Keratinocyte (primary cell): ENCODE measurements around the gene TMEM186. TPM values are rescaled to one million over a fixed set of nuclear protein-coding genes. Genes with fewer than 3 reads are reported as not detected.
"Not testable (repeated sequence)": the region's sequence is repeated elsewhere in the genome, so short reads cannot be mapped to it uniquely, and the experiment has no call there.

Experiments
- DNase-seq: peaks from one replicate; pipeline ENCODE4 v3.0.0-alpha.2; 2011; ENCODE audit warnings: low read depth, missing footprints, low spot score
- FAIRE-seq: peaks from 2 replicates; lab custom pipeline; 2011; peaks lifted over from hg19 to GRCh38; lab: Jason Lieb, UNC
- H2AFZ ChIP-seq: 2 replicates; pipeline ENCODE4 v1.6.0; 2012; ENCODE audit warnings: low read length, control low read depth, inconsistent platforms; ENCODE audit not compliant: control insufficient read depth
- H3K27ac ChIP-seq: 2 replicates; pipeline ENCODE4 v1.5.1; 2011; ENCODE audit warnings: low read length; ENCODE audit not compliant: control insufficient read depth, insufficient read depth
- H3K27me3 ChIP-seq: 3 replicates; pipeline ENCODE4 v1.6.0; 2011; ENCODE audit warnings: low read length; ENCODE audit not compliant: control insufficient read depth, insufficient read depth; ENCODE audit errors: extremely low read depth
- H3K36me3 ChIP-seq, 2 experiments: 2 replicates in 1 of 2; 3 replicates in 1 of 2; pipeline ENCODE4 v1.5.1; 2011; ENCODE audit warnings: low read length in 2 of 2, mild to moderate bottlenecking in 1 of 2; ENCODE audit not compliant: control insufficient read depth in 2 of 2, insufficient read depth in 2 of 2; ENCODE audit errors: extremely low read depth in 1 of 2
- H3K4me1 ChIP-seq: 3 replicates; pipeline ENCODE4 v1.5.1; 2011; ENCODE audit warnings: low read length; ENCODE audit not compliant: control insufficient read depth, insufficient read depth; ENCODE audit errors: extremely low read depth
- H3K4me2 ChIP-seq: 3 replicates; pipeline ENCODE4 v1.6.0; 2011; ENCODE audit warnings: low read depth, low read length; ENCODE audit not compliant: control insufficient read depth, insufficient read depth; ENCODE audit errors: extremely low read depth
- H3K4me3 ChIP-seq, 3 experiments: fragments of 200-600 bp in 1 of 3; sonication (generic) in 1 of 3; 2 replicates in 2 of 3; 3 replicates in 1 of 3; pipeline ENCODE4 v1.5.1; 2011 to 2016; ENCODE audit warnings: low read length in 3 of 3, mild to moderate bottlenecking in 3 of 3, control low read depth in 2 of 3, inconsistent platforms in 1 of 3, low read depth in 1 of 3, mixed read lengths in 1 of 3, mixed run types in 1 of 3, moderate library complexity in 1 of 3; ENCODE audit not compliant: control insufficient read depth in 2 of 3, insufficient read depth in 2 of 3; ENCODE audit errors: extremely low read depth in 1 of 3
- H3K79me2 ChIP-seq: 2 replicates; pipeline ENCODE4 v1.6.0; 2012; ENCODE audit warnings: low read length; ENCODE audit not compliant: control insufficient read depth, insufficient read depth
- H3K9ac ChIP-seq: 3 replicates; pipeline ENCODE4 v1.6.0; 2011; ENCODE audit warnings: low read length; ENCODE audit not compliant: control insufficient read depth, insufficient read depth; ENCODE audit errors: extremely low read depth
- H3K9me1 ChIP-seq: 3 replicates; pipeline ENCODE4 v1.6.0; 2011; ENCODE audit warnings: low read length; ENCODE audit not compliant: control insufficient read depth, insufficient read depth; ENCODE audit errors: extremely low read depth
- H3K9me3 ChIP-seq: 2 replicates; pipeline ENCODE4 v1.5.1; 2012; ENCODE audit warnings: low read depth, low read length; ENCODE audit not compliant: control insufficient read depth
- H4K20me1 ChIP-seq: 3 replicates; pipeline ENCODE4 v1.6.0; 2011; ENCODE audit warnings: low read length; ENCODE audit not compliant: control insufficient read depth, insufficient read depth; ENCODE audit errors: extremely low read depth
- EZH2 ChIP-seq: IDR thresholded peaks from one replicate; pipeline ENCODE4 v1.6.1; 2012; ENCODE audit warnings: inconsistent platforms, mild to moderate bottlenecking, low read length, moderate library complexity
- dilution Hi-C: fragments of 300-500 bp; cut with MboI; formaldehyde crosslinking; loops from one replicate; pipeline ENCODE4 v1.7.0; 2020; ENCODE audit warnings: low sequenced_read_pairs; ENCODE audit not compliant: extremely low pct_ligation_motif_present
- polyA plus RNA-seq, 5 experiments: library from polyadenylated mRNA; depleted of rRNA in 3 of 5; stranded (reverse) in 3 of 5; stranded (forward) in 1 of 5; unstranded in 1 of 5; fragments of >200 nt; gene quantifications; 1 replicate in 1 of 5; 2 replicates in 3 of 5; 3 replicates in 1 of 5; pipeline versions ENCODE4 v1.2.1 to v1.2.3, GENCODE V29; 2011 to 2012; ENCODE audit warnings: missing spikeins in 2 of 5, low read depth in 1 of 5, low replicate concordance in 1 of 5
- TF ChIP-seq, protein P1 (sequence below), 3 experiments: IDR thresholded peaks in 1 of 3; conservative IDR thresholded peaks in 1 of 3; optimal IDR thresholded peaks in 1 of 3; 2 replicates in 2 of 3; 3 replicates in 1 of 3; pipeline versions ENCODE3 to v1.5.1; 2011; ENCODE audit warnings: low read length in 3 of 3, mild to moderate bottlenecking in 3 of 3, moderate library complexity in 2 of 3, control low read depth in 1 of 3, inconsistent platforms in 1 of 3; ENCODE audit not compliant: insufficient read depth in 2 of 3; ENCODE audit errors: extremely low read depth in 1 of 3

The TMEM186 gene
- polyA plus RNA-seq, 1 donor (not counting 4 experiments of a cell fraction or from before 2014, with no cell fraction given) = 8.1 TPM

DNA sequence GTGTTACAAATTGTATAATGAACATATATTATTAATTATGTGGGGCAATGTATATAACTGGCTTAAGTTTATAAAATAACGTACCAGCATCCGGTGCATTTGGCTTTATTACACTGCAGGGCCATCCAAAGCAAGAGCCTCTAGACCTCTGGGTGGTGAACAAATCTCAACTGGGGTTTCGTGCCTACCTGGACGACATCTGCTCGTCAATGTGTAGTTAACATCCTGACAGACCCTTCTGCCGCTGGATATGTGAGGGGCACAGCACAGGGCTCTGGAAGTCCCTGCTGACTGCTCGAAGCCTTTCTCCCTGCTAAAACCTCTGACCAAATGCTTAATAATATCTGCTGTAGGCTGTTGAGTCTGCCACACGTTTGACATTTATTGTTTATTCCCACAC is 2.3 kb downstream of the TMEM186 start:
- TF ChIP-seq, protein P1, sequence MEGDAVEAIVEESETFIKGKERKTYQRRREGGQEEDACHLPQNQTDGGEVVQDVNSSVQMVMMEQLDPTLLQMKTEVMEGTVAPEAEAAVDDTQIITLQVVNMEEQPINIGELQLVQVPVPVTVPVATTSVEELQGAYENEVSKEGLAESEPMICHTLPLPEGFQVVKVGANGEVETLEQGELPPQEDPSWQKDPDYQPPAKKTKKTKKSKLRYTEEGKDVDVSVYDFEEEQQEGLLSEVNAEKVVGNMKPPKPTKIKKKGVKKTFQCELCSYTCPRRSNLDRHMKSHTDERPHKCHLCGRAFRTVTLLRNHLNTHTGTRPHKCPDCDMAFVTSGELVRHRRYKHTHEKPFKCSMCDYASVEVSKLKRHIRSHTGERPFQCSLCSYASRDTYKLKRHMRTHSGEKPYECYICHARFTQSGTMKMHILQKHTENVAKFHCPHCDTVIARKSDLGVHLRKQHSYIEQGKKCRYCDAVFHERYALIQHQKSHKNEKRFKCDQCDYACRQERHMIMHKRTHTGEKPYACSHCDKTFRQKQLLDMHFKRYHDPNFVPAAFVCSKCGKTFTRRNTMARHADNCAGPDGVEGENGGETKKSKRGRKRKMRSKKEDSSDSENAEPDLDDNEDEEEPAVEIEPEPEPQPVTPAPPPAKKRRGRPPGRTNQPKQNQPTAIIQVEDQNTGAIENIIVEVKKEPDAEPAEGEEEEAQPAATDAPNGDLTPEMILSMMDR (optimal IDR thresholded peaks at IDR 0.05 in 1 of 3, IDR thresholded peaks at IDR 0.05 in 1 of 3, conservative IDR thresholded peaks at IDR 0.05 in 1 of 3; ENCODE audit: extremely low read depth in 1 of 3, insufficient read depth in 2 of 3, low read length in 3 of 3) = no peak
- TF ChIP-seq EZH2 = no peak
- Histone ChIP-seq H2AFZ (no peak overlapping the region), H3K9me1 (peaks cover 3% of the 10 kb centered on the region), H3K4me2 (no peak overlapping the region), H3K27me3 (no peaks in the 10 kb centered on the region), H3K36me3 (peaks cover 1 to 8% of the 10 kb centered on the region in 2 experiments), H3K9ac (no peak overlapping the region), H3K9me3 (no peaks in the 10 kb centered on the region), H3K79me2 (peaks cover 47% of the 10 kb centered on the region), H3K4me1 (peaks cover 23% of the 10 kb centered on the region), H3K27ac (no peak overlapping the region), H3K4me3 (no peak overlapping the region), H4K20me1 (peaks cover 3% of the 10 kb centered on the region)
- FAIRE-seq (no peak), DNase-seq (no peak)
- dilution Hi-C loops = no loop called here

DNA sequence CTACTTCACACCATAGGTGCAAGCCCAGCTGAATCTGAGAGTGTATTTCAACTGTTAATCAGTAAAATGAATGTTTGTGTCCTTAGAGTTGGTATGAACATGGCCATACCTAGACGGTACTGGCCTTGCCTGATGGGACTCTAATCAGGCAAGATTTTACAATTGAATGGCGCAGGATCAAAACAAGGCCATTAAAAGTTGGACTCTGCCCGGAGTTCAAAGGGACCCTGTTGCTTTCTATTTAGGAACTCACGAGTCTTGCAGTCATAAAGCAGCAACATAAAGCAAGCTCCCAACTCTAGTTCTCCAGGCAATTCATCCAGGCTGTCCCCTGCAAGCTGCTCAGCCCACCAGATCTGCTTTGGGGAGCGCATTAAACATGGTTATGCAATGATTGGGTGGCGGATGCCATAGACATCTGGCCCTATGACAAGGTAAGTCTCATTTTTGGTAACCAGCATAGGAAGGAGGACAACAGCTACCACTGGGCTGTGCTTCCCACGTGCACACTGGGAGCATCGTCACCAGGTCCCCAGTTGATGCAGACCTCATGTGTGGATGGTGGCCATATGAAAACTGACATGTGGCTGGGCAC is 8.8 kb downstream of the TMEM186 start:
- Histone ChIP-seq H3K27me3 (no peaks in the 10 kb centered on the region), H3K9me1 (no peaks in the 10 kb centered on the region), H3K4me3 (no peak overlapping the region), H3K27ac (no peak overlapping the region), H3K36me3 (no peaks in the 10 kb centered on the region), H3K4me1 (no peaks in the 10 kb centered on the region), H3K9me3 (no peaks in the 10 kb centered on the region), H3K4me2 (no peak overlapping the region), H3K79me2 (no peaks in the 10 kb centered on the region), H3K9ac (no peak overlapping the region), H2AFZ (no peak overlapping the region), H4K20me1 (no peaks in the 10 kb centered on the region)
- no peak for FAIRE-seq
- TF ChIP-seq, protein P1 (optimal IDR thresholded peaks at IDR 0.05 in 1 of 3, IDR thresholded peaks at IDR 0.05 in 1 of 3, conservative IDR thresholded peaks at IDR 0.05 in 1 of 3; ENCODE audit: extremely low read depth in 1 of 3, insufficient read depth in 2 of 3, low read length in 3 of 3) = no peak
- no peak for TF ChIP-seq EZH2
- dilution Hi-C loops = no loop called here
- no peak for DNase-seq

DNA sequence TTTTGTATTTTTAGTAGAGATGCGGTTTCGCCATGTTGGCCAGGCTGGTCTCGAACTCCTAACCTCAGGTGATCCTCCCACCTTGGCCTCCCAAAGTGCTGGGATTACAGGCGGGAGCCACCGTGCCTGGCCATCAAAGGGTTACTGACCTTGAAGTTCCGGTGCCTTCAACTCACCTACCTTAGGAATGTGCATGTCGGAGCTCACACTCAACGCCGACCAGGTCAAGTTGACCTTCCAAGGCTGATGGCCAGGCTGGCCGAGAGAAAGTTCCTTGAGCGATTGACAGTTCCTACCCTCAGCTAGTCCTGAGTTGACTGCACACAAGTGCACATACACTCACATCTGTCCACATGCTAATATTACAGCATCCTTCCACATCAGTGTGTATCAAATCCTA is 11.1 kb downstream of the TMEM186 start:
- H3K4me3 ChIP-seq, H3K79me2 ChIP-seq, FAIRE-seq, DNase-seq, H3K9me1 ChIP-seq, H3K36me3 ChIP-seq, dilution Hi-C loops, H2AFZ ChIP-seq, H3K9me3 ChIP-seq, H3K4me1 ChIP-seq, H3K9ac ChIP-seq, H3K4me2 ChIP-seq, H3K27ac ChIP-seq, H4K20me1 ChIP-seq, H3K27me3 ChIP-seq: not testable (repeated sequence)
